CD4-positive, alpha-beta T cell treated with Interleukin-1 beta for 1 hour (primary cell): ENCODE measurements around the gene HDAC9.

Source experiments
- DNase-seq, 2 donors: peaks; one replicate each; pipeline ENCODE4 v3.0.0-alpha.2; 2020 to 2022

The HDAC9 gene

GRCh38 chr7:18495412-18496340 lies at the start of gene HDAC9:
TSS of gene HDAC9 (plus strand) at chr7:18495749. CDS start at chr7:18496303, 554 bp downstream.
- peak in 1 of 2 donors; percentile 35 for DNase-seq

DNA sequence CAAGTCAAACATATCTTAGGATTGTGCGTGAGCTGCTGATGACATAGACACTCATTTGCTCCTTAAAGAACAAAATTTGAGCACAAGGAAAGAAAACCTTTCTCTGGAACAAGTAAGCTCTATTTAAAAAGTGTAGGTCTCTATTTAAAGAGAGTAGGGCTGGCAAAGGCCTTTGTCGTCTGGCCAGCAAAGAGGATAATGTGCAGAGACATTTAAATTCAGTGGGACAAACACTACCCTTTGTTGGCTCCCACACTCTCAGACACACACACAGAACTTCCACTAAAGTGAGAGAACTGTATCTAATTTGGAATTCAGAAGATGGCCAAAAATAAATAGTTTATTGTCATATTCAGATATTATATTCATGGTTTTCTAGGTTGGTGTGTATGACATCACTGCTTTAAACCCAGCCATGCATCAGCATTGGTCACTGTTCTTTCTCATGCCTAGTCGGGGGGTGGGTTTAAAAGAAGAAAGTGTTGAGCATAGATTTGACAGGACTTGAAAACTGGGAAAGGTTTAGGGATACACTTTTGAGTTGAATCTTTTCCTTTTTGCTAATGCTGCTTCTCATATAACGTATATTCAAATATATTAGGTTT lies 49.5 kb upstream of the HDAC9 start:
- no peak for DNase-seq

- DNase-seq, result no peak
Observed at GRCh38 chr7:18450019-18450418, 45.5 kb upstream of the HDAC9 start.

DNA sequence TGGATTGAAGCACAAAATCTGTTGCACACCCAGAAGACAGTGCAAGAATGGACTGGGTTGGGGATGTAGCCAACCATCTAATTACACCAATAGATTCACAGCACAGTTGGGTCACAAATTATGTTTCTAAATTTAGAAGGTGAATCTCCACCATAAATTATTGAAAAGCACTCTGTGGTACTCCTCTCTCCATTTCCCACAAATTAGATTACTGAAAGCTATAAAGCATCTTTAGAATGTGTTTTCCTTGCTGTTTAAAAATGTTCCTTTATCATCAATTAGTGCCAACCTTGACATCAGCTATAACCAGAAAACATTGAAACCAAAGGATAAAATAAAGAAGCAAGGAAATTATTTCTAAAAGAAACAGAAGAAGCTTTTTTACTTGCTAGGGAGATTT lies 39.9 kb upstream of the HDAC9 start:
- no peak for DNase-seq

DNA sequence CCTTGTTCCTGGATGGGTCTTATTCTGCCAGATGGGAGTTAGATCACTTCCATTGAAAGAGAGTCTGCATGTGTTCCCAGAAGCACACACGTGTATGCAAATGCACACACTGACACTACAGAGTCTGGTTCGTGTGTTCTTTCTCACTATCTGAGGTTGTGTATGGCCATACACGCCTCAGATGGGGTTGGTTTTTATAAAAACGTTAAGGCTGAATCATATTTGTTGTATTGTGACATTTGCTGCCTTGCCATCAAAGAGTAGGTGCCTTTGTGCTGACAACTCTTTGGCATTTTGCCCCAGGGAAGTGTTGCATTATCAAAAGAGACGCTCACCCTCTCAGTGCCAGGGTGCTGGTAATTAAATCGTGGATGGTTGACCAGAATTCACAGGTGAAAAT lies 37.7 kb upstream of the HDAC9 start:
- no peak for DNase-seq

DNA sequence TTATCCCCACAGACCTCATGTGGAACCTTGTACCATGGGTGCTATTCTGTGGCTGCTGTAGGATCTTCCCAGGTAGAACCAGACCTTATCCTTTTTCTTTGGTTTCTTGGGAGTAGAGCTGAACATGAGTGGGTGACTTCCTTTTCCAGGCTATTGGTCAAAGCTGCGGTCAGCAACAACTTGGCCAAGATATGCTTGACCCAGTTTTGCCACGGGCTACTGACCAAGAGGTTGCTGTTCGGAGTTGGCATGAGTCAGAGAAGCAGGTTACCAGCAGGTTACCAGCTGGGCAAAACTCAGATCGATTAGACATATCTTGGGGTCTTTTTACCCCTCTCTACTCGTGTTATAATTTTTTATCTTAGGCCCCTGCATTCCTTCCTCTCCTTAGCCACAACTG lies 36.7 kb upstream of the HDAC9 start:
- DNase-seq, result no peak

- no peak for DNase-seq
Observed at GRCh38 chr7:18459484-18460245, 35.9 kb upstream of the HDAC9 start.

DNA sequence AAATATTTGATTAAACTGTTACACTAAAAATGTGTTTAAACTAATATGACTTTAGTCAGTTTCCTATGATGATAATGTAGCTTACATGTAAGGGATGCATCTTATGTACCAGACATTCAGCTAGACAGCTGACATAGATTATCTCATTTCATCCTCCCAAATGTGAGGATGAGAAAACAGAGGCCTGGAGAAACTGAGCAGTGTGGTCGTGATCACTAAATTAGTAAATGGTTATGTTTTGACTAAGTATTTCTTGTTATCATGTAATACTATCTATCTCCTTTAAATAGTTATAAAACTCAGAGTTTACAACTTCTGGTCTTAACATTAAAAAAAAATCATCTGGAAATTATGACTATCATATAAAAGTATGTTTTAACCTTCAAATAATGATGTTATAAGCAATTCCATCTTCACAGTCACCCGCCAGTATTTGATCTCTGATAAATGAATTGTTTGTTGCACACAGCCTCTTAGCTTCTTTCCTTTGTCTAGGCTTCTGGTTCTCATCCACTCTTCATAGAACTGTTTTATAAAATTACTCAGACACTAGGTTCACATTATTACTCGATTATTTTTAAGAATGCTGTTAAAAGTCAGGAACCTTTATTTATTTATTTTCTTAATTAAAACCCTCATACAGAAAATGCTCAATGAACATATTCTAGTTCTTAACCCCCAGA lies 33.6 kb upstream of the HDAC9 start:
- no peak for DNase-seq

DNA sequence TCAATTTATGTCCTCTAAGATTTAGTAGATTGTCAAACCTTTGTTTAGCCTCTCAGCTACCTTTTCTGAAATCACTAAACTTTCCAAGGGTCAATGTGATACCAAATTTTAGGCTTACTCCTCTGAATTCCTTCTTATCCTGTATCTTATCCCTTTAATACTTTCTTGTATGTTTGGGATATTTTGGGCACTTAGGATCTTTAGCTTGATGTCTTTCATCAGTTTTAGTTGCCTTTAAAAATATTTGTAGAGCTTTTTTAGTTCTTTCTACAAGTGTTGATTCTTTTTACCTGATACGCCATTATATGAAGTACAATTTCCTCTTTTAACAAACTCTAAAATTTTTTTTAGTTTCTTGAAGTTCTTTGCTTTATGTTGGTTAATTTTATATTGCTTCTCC lies 30.7 kb upstream of the HDAC9 start:
- no peak for DNase-seq

- DNase-seq, result no peak
Observed at GRCh38 chr7:18467011-18467410, 28.5 kb upstream of the HDAC9 start.

GRCh38 chr7:18468795-18469194 lies 26.8 kb upstream of the HDAC9 start:
- no peak for DNase-seq

GRCh38 chr7:18469316-18469715 lies 26.2 kb upstream of the HDAC9 start:
- DNase-seq, result no peak

- DNase-seq, result no peak
Observed at GRCh38 chr7:18471476-18472160, 23.9 kb upstream of the HDAC9 start.

DNA sequence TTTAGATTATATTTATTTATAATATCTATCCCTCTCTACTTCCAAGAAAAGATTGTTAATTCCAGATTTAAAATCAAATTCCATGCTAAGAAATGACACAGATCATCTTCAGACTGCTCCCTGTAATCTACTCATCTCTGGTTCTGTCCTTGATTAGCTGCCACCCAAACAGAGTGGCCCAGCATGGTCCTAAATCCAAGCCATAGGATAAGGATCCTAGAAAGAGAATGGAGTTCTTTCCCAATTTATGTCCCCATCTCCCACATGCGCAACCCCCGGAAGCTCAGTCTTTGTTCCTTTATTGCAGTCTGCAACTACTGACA lies 23.4 kb upstream of the HDAC9 start:
- DNase-seq, result no peak

DNA sequence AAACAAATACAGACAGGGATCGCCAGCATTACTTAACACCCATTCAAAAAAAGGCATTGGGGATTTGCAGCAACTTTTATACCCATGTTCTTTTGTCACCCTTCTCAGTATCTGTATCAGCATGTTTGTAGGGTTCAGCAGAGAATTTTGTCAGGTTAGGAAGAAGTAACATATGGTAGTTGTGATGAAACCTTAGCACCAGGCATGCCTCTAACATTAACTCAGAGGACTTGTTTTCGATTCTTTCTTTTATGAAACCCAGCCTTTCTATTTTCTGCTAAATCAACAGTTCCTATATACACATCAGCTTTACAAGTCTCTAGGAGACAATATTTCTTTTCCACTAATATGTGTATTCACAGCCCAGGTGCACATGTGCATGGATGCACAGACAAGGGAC lies 22.4 kb upstream of the HDAC9 start:
- DNase-seq, result no peak

DNA sequence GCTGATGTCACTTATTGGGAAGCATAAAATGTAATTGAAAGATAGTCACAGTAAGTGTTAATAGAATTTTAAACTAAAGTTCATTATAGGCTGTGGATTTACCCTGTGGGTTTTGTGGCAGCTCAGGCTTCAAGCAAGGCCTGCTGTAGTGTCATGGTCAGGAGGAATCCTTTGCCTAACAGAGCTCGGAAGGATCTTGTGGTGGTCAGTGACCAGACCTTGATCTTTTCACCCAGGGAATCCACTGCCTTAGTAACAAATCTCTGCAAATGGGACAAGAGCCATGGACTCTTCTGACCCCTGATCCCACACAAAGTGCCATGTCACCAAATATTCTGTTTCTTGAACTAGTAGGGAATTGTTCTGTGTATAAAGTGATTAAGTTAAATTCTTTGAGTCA lies 20.6 kb upstream of the HDAC9 start:
- no peak for DNase-seq

- no peak for DNase-seq
Observed at GRCh38 chr7:18475488-18475887, 20.1 kb upstream of the HDAC9 start.

GRCh38 chr7:18481776-18482175 lies 13.8 kb upstream of the HDAC9 start:
- DNase-seq, result no peak

- no peak for DNase-seq
Observed at GRCh38 chr7:18488049-18488448, 7.5 kb upstream of the HDAC9 start.

DNA sequence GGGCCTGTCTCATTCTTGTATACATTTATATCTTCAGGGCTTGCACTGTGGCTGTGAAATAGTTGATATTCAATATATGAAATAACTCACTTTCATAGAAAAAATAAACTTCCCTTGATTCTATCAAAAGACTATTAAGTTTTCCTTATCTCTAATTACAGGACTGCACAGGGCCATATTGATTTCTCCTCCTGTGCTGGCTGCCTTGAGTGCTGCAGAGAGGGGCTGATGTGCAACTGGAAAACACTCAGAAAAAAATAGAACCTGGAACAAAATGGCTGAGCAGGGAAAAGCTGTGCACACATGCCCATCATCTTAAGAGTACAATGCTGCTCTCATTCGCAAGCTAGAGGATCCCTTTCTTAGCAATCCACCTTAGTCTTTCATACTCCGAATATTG lies 5.9 kb upstream of the HDAC9 start:
- no peak for DNase-seq

GRCh38 chr7:18491871-18492270 lies 3.7 kb upstream of the HDAC9 start:
- no peak for DNase-seq

DNA sequence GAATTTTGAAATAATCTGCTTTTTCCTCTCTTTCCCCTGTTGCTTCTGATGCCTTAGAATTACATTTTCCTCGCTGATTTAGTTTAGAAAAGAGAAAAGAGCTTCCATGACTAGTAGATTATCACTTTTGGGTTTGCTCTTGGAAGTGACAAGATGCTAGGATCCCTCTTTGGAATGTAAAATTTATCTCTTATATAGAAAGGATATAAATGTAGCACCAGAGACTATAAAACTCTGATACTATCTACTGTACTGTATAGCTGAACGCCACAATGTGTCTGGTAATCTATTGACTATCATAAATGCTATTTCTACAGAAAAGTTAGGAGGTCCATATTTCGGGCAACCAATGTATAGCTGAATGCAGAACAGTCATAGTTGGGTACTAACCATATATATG lies 1.1 kb upstream of the HDAC9 start:
- no peak for DNase-seq
